ENCODE results near the gene FADS2. TPM values are rescaled to one million over a fixed set of nuclear protein-coding genes. Genes with fewer than 3 reads are reported as not detected.
A peak's percentile ranks its signal among the peaks of the same experiment; 100 is the strongest.

The FADS2 gene
- total RNA-seq, 2 experiments from 2014 or later, result 131 to 134 TPM

- H3K36me3 Mint-ChIP-seq (ENCODE audit: low read depth), result no peaks in the 10 kb centered on the region
- ChIA-PET POLR2A (interaction anchor here (0.9 to 1.2 kb wide), 3 partner anchors 71 to 101 kb away, joined by 3 to 4 read pairs (median 3); partner anchors contain the start of gene FADS2), CTCF (interaction anchor here (0.6 to 11.7 kb wide), 53 partner anchors 9 to 242 kb away, joined by 3 to 352 read pairs (median 5); partner anchors contain the start of genes BEST1, FADS2, FEN1 and FTH1)
- no peaks in the 10 kb centered on the region for H3K27me3 Mint-ChIP-seq
- H3K27ac Mint-ChIP-seq, result no peak overlapping the region
- H3K9me3 Mint-ChIP-seq, result no peaks in the 10 kb centered on the region
- no peak overlapping the region for H3K4me3 Mint-ChIP-seq
- H3K4me1 Mint-ChIP-seq (ENCODE audit: low read depth), result peaks cover 6% of the 10 kb centered on the region
- peak; percentile 100 for TF ChIP-seq CTCF (IDR thresholded peaks at IDR 0.05)
- peak; percentile 95 for ATAC-seq
- intact Hi-C loops (cut with micrococcal nuclease), result loop anchor here (2.0 to 5.0 kb wide), 3 partner anchors 48 to 208 kb away; no protein-coding TSS in a partner anchor
- peak; percentile 95 for DNase-seq
These were observed 71.2 kb downstream of the FADS2 start for GRCh38 chr11:61899146-61899841.

- Mint-ChIP-seq H3K4me3 (no peak overlapping the region), H3K9me3 (no peaks in the 10 kb centered on the region), H3K27ac (no peak overlapping the region), H3K36me3 (ENCODE audit: low read depth) (no peaks in the 10 kb centered on the region), H3K4me1 (ENCODE audit: low read depth) (peaks cover 6% of the 10 kb centered on the region), H3K27me3 (no peaks in the 10 kb centered on the region)
- POLR2A ChIA-PET, result interaction anchor here (0.9 to 1.2 kb wide), 2 partner anchors 72 kb away, joined by 3 read pairs; partner anchors contain the start of gene FADS2
- no peak for ATAC-seq
- no peak for TF ChIP-seq CTCF (IDR thresholded peaks at IDR 0.05)
- no peak for DNase-seq
- intact Hi-C loops (cut with micrococcal nuclease), result no loop called here
- CTCF ChIA-PET, result interaction anchor here (0.8 to 11.7 kb wide), 8 partner anchors 16 to 241 kb away, joined by 3 to 352 read pairs (median 24); partner anchors contain the start of genes BEST1 and RAB3IL1
These were observed 72.2 kb downstream of the FADS2 start for GRCh38 chr11:61900251-61900650.

- POLR2A ChIA-PET, result no interaction called here
- no peak for TF ChIP-seq CTCF (IDR thresholded peaks at IDR 0.05)
- Mint-ChIP-seq H3K4me3 (no peak overlapping the region), H3K27ac (no peak overlapping the region), H3K4me1 (ENCODE audit: low read depth) (peaks cover 6% of the 10 kb centered on the region), H3K36me3 (ENCODE audit: low read depth) (no peaks in the 10 kb centered on the region), H3K27me3 (no peaks in the 10 kb centered on the region), H3K9me3 (no peaks in the 10 kb centered on the region)
- peak; percentile 17 for DNase-seq
- CTCF ChIA-PET, result interaction anchor here (0.6 to 11.7 kb wide), 10 partner anchors 9 to 409 kb away, joined by 3 to 352 read pairs (median 3); partner anchors contain the start of gene BEST1
- intact Hi-C loops (cut with micrococcal nuclease), result no loop called here
- no peak for ATAC-seq
These were observed 73.3 kb downstream of the FADS2 start for GRCh38 chr11:61901397-61901796.

- no peak overlapping the region for H3K27ac Mint-ChIP-seq
- DNase-seq, result no peak
- H3K27me3 Mint-ChIP-seq, result no peaks in the 10 kb centered on the region
- H3K4me1 Mint-ChIP-seq (ENCODE audit: low read depth), result peaks cover 6% of the 10 kb centered on the region
- TF ChIP-seq CTCF (IDR thresholded peaks at IDR 0.05), result no peak
- intact Hi-C loops (cut with micrococcal nuclease), result no loop called here
- H3K4me3 Mint-ChIP-seq, result no peak overlapping the region
- ChIA-PET POLR2A (no interaction called here), CTCF (interaction anchor here (0.6 to 11.7 kb wide), 6 partner anchors 36 to 408 kb away, joined by 3 to 352 read pairs (median 3); partner anchors contain the start of gene BEST1)
- H3K36me3 Mint-ChIP-seq (ENCODE audit: low read depth), result no peaks in the 10 kb centered on the region
- ATAC-seq, result no peak
- H3K9me3 Mint-ChIP-seq, result no peaks in the 10 kb centered on the region
These were observed 74.2 kb downstream of the FADS2 start for GRCh38 chr11:61902313-61902712.

- H3K4me3 Mint-ChIP-seq, result no peak overlapping the region
- no peak for TF ChIP-seq CTCF (IDR thresholded peaks at IDR 0.05)
- intact Hi-C loops (cut with micrococcal nuclease), result no loop called here
- H3K4me1 Mint-ChIP-seq (ENCODE audit: low read depth), result peaks cover 6% of the 10 kb centered on the region
- POLR2A ChIA-PET, result no interaction called here
- H3K27ac Mint-ChIP-seq, result no peak overlapping the region
- no peaks in the 10 kb centered on the region for H3K9me3 Mint-ChIP-seq
- no peaks in the 10 kb centered on the region for H3K36me3 Mint-ChIP-seq (ENCODE audit: low read depth)
- no peak for DNase-seq
- CTCF ChIA-PET, result interaction anchor here (1.5 to 11.7 kb wide), 4 partner anchors 10 to 205 kb away, joined by 4 to 352 read pairs (median 114); partner anchors contain the start of gene BEST1
- no peak for ATAC-seq
- no peaks in the 10 kb centered on the region for H3K27me3 Mint-ChIP-seq
These were observed 75.7 kb downstream of the FADS2 start for GRCh38 chr11:61903845-61904244.

Data from activated CD8-positive, alpha-beta T cell treated with anti-CD3 and anti-CD28 coated beads for 36 hours (primary cell).